Chondrocyte (in vitro differentiated cells): ENCODE data around the gene RNF213. TPM values are rescaled to one million over a fixed set of nuclear protein-coding genes. Genes with fewer than 3 reads are reported as not detected.

Experiments used
- DNase-seq: peaks from one replicate; pipeline ENCODE4 v3.0.0; 2021; ENCODE audit warnings: mixed read lengths, low spot score
- H3K27ac Mint-ChIP-seq: one replicate; pipeline ENCODE4 v1.8.0; 2021; ENCODE audit warnings: mild to moderate bottlenecking, moderate library complexity, mixed read lengths; ENCODE audit not compliant: unreplicated experiment
- H3K27me3 Mint-ChIP-seq: 2 replicates; pipeline ENCODE4 v1.8.0; 2021; ENCODE audit warnings: low read depth, mixed read lengths
- H3K36me3 Mint-ChIP-seq: 2 replicates; pipeline ENCODE4 v1.8.0; 2021; ENCODE audit warnings: low read depth, mixed read lengths
- H3K4me1 Mint-ChIP-seq: 2 replicates; pipeline ENCODE4 v1.8.0; 2021; ENCODE audit warnings: low read depth, mild to moderate bottlenecking, mixed read lengths
- H3K4me3 Mint-ChIP-seq: one replicate; pipeline ENCODE4 v1.8.0; 2021; ENCODE audit warnings: mild to moderate bottlenecking, moderate library complexity, mixed read lengths; ENCODE audit not compliant: unreplicated experiment
- H3K9me3 Mint-ChIP-seq: 2 replicates; pipeline ENCODE4 v1.8.0; 2021; ENCODE audit warnings: low read depth, mixed read lengths
- total RNA-seq: library from RNA; stranded (reverse); gene quantifications from 3 replicates; pipeline ENCODE4 v1.2.1, GENCODE V29; 2021
- TF ChIP-seq, protein P1 (sequence below): fragments of 200-600 bp; sonication (generic); IDR thresholded peaks from 2 replicates; pipeline ENCODE4 v1.5.0; 2021; ENCODE audit warnings: antibody characterized with exemption, mild to moderate bottlenecking, moderate library complexity

RNF213 gene
- total RNA-seq, 1 donor from 2014 or later = 73.2 TPM

GRCh38 chr17:80331820-80332219 lies 71.2 kb downstream of the RNF213 start:
- peak; percentile 38 for DNase-seq
- TF ChIP-seq, protein P1, sequence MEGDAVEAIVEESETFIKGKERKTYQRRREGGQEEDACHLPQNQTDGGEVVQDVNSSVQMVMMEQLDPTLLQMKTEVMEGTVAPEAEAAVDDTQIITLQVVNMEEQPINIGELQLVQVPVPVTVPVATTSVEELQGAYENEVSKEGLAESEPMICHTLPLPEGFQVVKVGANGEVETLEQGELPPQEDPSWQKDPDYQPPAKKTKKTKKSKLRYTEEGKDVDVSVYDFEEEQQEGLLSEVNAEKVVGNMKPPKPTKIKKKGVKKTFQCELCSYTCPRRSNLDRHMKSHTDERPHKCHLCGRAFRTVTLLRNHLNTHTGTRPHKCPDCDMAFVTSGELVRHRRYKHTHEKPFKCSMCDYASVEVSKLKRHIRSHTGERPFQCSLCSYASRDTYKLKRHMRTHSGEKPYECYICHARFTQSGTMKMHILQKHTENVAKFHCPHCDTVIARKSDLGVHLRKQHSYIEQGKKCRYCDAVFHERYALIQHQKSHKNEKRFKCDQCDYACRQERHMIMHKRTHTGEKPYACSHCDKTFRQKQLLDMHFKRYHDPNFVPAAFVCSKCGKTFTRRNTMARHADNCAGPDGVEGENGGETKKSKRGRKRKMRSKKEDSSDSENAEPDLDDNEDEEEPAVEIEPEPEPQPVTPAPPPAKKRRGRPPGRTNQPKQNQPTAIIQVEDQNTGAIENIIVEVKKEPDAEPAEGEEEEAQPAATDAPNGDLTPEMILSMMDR = no peak
- Mint-ChIP-seq H3K9me3 (no peaks in the 10 kb centered on the region), H3K36me3 (peaks cover 69% of the 10 kb centered on the region), H3K27me3 (no peaks in the 10 kb centered on the region), H3K4me1 (no peaks in the 10 kb centered on the region), H3K27ac (no peak overlapping the region), H3K4me3 (no peak overlapping the region)

- Mint-ChIP-seq H3K9me3 (no peaks in the 10 kb centered on the region), H3K4me3 (no peak overlapping the region), H3K27me3 (no peaks in the 10 kb centered on the region), H3K27ac (no peak overlapping the region), H3K36me3 (peaks cover 53% of the 10 kb centered on the region), H3K4me1 (no peaks in the 10 kb centered on the region)
- DNase-seq = peak; percentile 60
- TF ChIP-seq, protein P1 = no peak
These were observed 76.7 kb downstream of the RNF213 start for GRCh38 chr17:80337195-80337895.

GRCh38 chr17:80339118-80339517 lies 78.5 kb downstream of the RNF213 start:
- no peaks in the 10 kb centered on the region for H3K9me3 Mint-ChIP-seq
- no peaks in the 10 kb centered on the region for H3K27me3 Mint-ChIP-seq
- DNase-seq = peak; percentile 54
- TF ChIP-seq, protein P1 = no peak
- no peak overlapping the region for H3K4me3 Mint-ChIP-seq
- peaks cover 54% of the 10 kb centered on the region for H3K36me3 Mint-ChIP-seq
- no peak overlapping the region for H3K27ac Mint-ChIP-seq
- H3K4me1 Mint-ChIP-seq = no peaks in the 10 kb centered on the region

- Mint-ChIP-seq H3K4me3 (no peak overlapping the region), H3K36me3 (peaks cover 56% of the 10 kb centered on the region), H3K9me3 (no peaks in the 10 kb centered on the region), H3K4me1 (no peaks in the 10 kb centered on the region), H3K27me3 (no peaks in the 10 kb centered on the region), H3K27ac (no peak overlapping the region)
- TF ChIP-seq, protein P1 = no peak
- peak; percentile 85 for DNase-seq
These were observed 79.2 kb downstream of the RNF213 start for GRCh38 chr17:80339731-80340456.

DNA sequence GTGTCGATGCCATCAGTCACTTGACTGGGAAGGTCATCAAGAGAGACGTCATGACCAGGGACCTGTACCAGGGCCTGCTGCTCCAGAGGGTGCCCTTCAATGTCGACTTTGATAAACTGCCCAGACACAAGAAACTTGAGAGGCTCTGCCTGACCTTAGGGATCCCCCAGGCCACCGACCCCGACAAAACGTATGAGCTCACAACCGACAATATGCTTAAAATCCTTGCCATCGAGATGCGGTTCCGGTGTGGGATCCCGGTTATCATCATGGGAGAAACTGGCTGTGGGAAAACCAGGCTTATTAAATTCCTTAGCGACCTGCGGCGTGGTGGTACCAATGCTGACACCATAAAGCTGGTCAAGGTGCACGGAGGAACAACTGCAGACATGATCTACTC lies 84.7 kb downstream of the RNF213 start:
- TF ChIP-seq, protein P1 = no peak
- Mint-ChIP-seq H3K4me3 (no peak overlapping the region), H3K36me3 (peaks cover 61% of the 10 kb centered on the region), H3K27me3 (no peaks in the 10 kb centered on the region), H3K9me3 (no peaks in the 10 kb centered on the region), H3K27ac (no peak overlapping the region), H3K4me1 (peaks cover 8% of the 10 kb centered on the region)
- DNase-seq = no peak
